ENCODE data around the gene TEX11.

GRCh38 chrX:70554081-70554480 lies 354.4 kb downstream of the TEX11 start:
- TF ChIP-seq CTCF (IDR thresholded peaks at IDR 0.05), result peak in 2 of 7 experiments; percentile 8 to 38
- no peak for TF ChIP-seq POLR2A (IDR thresholded peaks at IDR 0.05)
- TF ChIP-seq POLR2AphosphoS5 (IDR thresholded peaks at IDR 0.05), result no peak
- no peak for TF ChIP-seq EP300 (IDR thresholded peaks at IDR 0.05)

Data from stomach (tissue), 4 donors.